ENCODE measurements around the gene TMEM63B. TPM values are rescaled to one million over a fixed set of nuclear protein-coding genes. Genes with fewer than 3 reads are reported as not detected.
"Not testable (repeated sequence)": the region's sequence is repeated elsewhere in the genome, so short reads cannot be mapped to it uniquely, and the experiment has no call there.

The TMEM63B gene
- total RNA-seq, 4 donors from 2014 or later = 73.4 to 91.2 (median 87.7) TPM

- intact Hi-C loops (cut with DNase I; ENCODE audit: low total_unique reads) = loop anchor here (10.0 kb wide), 1 partner anchor 243 kb away; no protein-coding TSS in a partner anchor
- 77 to 80% methylated on average over 7 of the region's 7 CpGs for WGBS, 2 donors
Observed at GRCh38 chr6:44091981-44092884, 35.1 kb upstream of the TMEM63B start.

DNA sequence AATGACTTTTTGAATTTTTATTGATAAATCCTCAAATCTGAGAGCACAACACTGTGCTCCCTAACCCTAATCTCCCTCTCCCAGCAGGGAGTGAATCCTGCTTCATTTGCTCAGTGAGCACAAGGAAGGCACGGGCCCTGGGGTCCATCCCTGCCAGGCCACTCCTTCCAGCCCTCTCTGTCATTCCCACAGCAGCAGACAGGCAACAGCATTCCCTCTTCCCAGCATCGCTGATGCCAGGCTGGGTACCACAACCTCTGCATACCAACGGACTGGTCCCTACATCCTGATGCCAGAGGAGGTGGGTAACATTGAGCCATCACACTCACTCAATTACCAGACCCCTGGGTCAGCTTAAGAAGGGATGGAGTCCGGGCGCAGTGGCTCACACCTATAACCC, 34.3 kb upstream of the TMEM63B start:
- intact Hi-C loops (cut with DNase I; ENCODE audit: low total_unique reads) = loop anchor here (10.0 kb wide), 1 partner anchor 242 kb away; no protein-coding TSS in a partner anchor

More at GRCh38 chr6:44091981-44092884, 35.1 kb upstream of the TMEM63B start:
- no peak for DNase-seq (ENCODE audit: low spot score in 2 of 2)
- TF ChIP-seq POLR2A (IDR thresholded peaks at IDR 0.05) = no peak
- TF ChIP-seq, protein P1, sequence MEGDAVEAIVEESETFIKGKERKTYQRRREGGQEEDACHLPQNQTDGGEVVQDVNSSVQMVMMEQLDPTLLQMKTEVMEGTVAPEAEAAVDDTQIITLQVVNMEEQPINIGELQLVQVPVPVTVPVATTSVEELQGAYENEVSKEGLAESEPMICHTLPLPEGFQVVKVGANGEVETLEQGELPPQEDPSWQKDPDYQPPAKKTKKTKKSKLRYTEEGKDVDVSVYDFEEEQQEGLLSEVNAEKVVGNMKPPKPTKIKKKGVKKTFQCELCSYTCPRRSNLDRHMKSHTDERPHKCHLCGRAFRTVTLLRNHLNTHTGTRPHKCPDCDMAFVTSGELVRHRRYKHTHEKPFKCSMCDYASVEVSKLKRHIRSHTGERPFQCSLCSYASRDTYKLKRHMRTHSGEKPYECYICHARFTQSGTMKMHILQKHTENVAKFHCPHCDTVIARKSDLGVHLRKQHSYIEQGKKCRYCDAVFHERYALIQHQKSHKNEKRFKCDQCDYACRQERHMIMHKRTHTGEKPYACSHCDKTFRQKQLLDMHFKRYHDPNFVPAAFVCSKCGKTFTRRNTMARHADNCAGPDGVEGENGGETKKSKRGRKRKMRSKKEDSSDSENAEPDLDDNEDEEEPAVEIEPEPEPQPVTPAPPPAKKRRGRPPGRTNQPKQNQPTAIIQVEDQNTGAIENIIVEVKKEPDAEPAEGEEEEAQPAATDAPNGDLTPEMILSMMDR (IDR thresholded peaks at IDR 0.05) = no peak
- H3K4me3 ChIP-seq (ENCODE audit: low read depth, poor library complexity, severe bottlenecking) = no peak overlapping the region

DNA sequence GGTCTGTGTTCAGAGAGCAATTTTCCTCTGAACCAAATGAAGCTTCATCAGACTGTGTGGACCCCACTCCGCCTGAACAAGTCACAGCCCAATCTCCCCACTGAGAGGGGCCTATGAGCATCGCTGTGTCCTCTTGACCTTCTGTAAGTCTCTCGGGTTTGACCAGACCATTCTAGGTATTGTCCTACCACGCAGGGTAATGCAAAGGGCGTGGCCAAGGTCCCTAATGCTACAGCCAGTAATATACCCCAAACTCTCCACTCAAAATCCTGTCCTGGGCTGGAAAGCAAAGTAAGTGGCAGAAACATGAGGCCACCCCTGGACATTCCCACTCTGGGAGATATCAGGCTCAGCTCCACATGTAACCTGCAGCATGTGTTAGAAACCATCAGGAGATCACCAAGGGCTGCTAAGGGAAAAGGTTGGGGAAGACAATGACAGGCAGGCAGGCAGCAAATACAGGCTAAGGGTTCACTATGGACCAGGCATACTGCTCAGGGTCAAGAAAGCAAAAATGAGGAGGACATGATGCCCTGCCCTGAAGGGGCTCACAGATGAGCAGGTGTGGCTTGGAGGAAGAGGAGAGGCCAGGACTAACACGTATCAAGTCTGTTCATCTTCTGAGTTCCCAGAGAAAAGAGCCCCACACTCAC, 33.5 kb upstream of the TMEM63B start:
- intact Hi-C loops (cut with DNase I; ENCODE audit: low total_unique reads) = loop anchor here (10.0 kb wide), 1 partner anchor 241 kb away; no protein-coding TSS in a partner anchor
- H3K4me3 ChIP-seq (ENCODE audit: low read depth, poor library complexity, severe bottlenecking) = no peak overlapping the region
- no peak for TF ChIP-seq POLR2A (IDR thresholded peaks at IDR 0.05)
- TF ChIP-seq, protein P1 (IDR thresholded peaks at IDR 0.05) = no peak
- no peak for DNase-seq (ENCODE audit: low spot score in 2 of 2)
- 92 to 94% methylated on average over 6 of the region's 6 CpGs for WGBS, 2 donors

More for the DNA sequence above, 34.3 kb upstream of the TMEM63B start:
- no peak for DNase-seq (ENCODE audit: low spot score in 2 of 2)
- H3K4me3 ChIP-seq (ENCODE audit: low read depth, poor library complexity, severe bottlenecking) = no peak overlapping the region
- 84 to 91% methylated on average over 5 of the region's 5 CpGs for WGBS, 2 donors
- TF ChIP-seq, protein P1 (IDR thresholded peaks at IDR 0.05) = no peak
- no peak for TF ChIP-seq POLR2A (IDR thresholded peaks at IDR 0.05)

DNA sequence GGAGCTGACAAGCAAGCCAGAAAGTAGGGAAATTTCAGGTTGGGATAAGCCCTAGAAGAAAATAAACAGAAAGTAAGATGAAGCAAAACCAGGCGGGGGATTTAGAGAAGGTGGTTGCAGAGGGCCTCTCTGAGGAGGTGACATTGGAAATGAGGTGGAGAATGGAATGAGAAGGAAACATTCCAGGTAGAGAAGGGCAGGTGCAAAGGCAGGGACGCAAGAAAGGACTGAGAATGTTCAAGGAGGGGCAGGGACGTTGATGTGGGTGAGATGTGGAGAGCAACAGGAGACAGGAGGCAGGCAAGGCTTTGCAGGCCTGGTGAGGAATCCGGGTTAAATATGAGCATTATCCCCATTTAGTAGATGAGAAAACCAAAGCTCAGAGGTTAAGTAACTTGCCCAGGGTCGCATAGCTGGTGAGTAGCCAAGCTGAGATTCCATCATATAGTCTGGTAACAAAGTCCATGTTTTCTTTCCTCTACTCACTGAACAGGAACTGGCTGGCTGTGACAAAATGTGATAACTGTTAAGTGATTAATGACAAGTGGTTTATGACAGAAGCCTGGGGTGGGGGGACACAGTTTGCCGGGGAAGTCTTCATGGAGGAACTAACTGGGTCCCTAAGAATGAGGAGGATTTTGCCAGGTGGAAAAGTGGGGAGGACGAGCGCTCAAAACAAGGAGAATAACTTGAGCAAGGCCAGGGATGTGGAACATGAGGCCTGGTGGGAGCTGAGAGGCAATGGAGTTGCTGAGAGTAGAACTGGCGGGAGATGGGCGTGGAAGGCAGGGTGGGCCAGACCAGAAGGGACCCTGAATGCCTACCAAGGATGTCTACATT, 32.7 kb upstream of the TMEM63B start:
- intact Hi-C loops (cut with DNase I; ENCODE audit: low total_unique reads) = loop anchor here (10.0 kb wide), 1 partner anchor 240 kb away; no protein-coding TSS in a partner anchor
- 88 to 89% methylated on average over 10 of the region's 10 CpGs for WGBS, 2 donors
- H3K4me3 ChIP-seq (ENCODE audit: low read depth, poor library complexity, severe bottlenecking) = no peak overlapping the region
- DNase-seq (ENCODE audit: low spot score in 2 of 2) = no peak
- TF ChIP-seq, protein P1 (IDR thresholded peaks at IDR 0.05) = no peak
- no peak for TF ChIP-seq POLR2A (IDR thresholded peaks at IDR 0.05)

DNA sequence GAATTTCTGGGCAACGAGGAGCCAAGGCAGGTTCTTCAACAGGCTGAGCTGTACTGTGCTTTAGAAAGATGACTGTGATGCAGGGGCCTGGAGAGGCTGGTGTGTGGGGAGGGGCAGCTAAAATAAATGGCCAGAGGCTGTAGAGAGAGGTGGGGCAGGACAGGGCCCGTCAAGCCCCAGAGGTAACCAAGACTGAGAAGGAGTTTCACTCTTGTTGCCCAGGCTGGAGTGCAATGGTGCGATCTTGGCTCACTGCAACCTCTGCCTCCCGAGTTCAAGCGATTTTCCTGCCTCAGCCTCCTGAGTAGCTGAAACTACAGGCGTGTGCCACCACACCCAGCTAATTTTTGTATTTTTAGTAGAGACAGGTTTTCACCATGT, 32.1 kb upstream of the TMEM63B start:
- intact Hi-C loops (cut with DNase I; ENCODE audit: low total_unique reads) = loop anchor here (10.0 kb wide), 1 partner anchor 240 kb away; no protein-coding TSS in a partner anchor
- 77 to 83% methylated on average over 6 of the region's 6 CpGs for WGBS, 2 donors
- DNase-seq (ENCODE audit: low spot score in 2 of 2); H3K4me3 ChIP-seq (ENCODE audit: low read depth, poor library complexity, severe bottlenecking): not testable (repeated sequence)

Measured in lower leg skin (tissue), 4 donors.